ENCODE measurements around the gene DCAF8.

DNA sequence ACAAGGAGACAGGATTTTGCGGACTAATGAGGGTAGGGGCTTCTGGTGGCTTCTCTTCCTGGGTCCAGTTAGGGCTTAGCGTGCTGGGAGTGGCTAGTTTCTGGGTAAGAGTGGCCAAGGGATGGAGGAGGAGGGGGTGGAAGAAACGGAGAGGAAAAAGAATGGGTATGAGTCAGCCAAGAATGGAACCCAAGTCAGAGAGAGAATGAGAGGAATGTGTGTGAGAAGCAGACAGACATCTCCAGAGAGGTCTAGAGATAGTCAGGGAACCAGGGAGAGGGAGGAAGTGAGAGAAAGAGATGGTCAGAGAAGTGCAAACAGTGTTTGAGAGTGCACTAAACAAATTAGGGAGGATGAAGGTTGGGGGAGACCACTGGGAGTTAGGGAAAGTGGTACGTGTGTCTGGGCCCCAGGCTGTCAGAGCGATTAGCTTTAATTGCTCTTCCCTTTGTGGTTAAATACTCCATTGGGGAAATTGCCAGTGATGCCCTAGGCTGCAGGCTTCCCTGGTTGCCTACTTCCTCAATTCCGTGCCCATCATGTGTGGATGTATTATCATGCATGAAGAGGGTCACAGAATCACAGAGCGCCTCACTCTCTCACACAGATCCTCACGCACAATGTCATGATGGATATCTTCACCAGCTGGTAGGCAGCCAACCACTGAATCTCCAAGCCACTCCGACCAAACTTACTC lies 55.8 kb downstream of the DCAF8 start:
- TF ChIP-seq EP300 (IDR thresholded peaks at IDR 0.05), result no peak
- TF ChIP-seq POLR2A (IDR thresholded peaks at IDR 0.05), result no peak
- no peak for TF ChIP-seq CTCF (IDR thresholded peaks at IDR 0.05)
- TF ChIP-seq POLR2AphosphoS5 (IDR thresholded peaks at IDR 0.05), result no peak
